Activated CD4-positive, alpha-beta T cell treated with anti-CD3 and anti-CD28 coated beads, Interleukin-10, Interleukin-2, amounts not matched to agents 100 ng/mL and 50 ng/mL, durations not matched to agents 16 hours and 8 hours (primary cell): ENCODE results near the gene CFAP90.

Source experiments
- DNase-seq: peaks from one replicate; pipeline ENCODE4 v3.0.0-alpha.2; 2020

Gene CFAP90

GRCh38 chr5:7815892-7816534, 34.9 kb downstream of the CFAP90 start:
- peak; percentile 76 for DNase-seq

- no peak for DNase-seq
These were observed 36.1 kb downstream of the CFAP90 start for GRCh38 chr5:7814816-7815215.

GRCh38 chr5:7813576-7813975, 37.4 kb downstream of the CFAP90 start:
- no peak for DNase-seq

GRCh38 chr5:7813007-7813406, 37.9 kb downstream of the CFAP90 start:
- DNase-seq, result no peak

GRCh38 chr5:7811715-7812114, 39.2 kb downstream of the CFAP90 start:
- no peak for DNase-seq

- no peak for DNase-seq
These were observed 41.9 kb downstream of the CFAP90 start for GRCh38 chr5:7808998-7809397.

GRCh38 chr5:7805379-7805778, 45.6 kb downstream of the CFAP90 start:
- DNase-seq, result no peak

GRCh38 chr5:7803937-7804336, 47.0 kb downstream of the CFAP90 start:
- no peak for DNase-seq

GRCh38 chr5:7802855-7803254, 48.1 kb downstream of the CFAP90 start:
- DNase-seq, result no peak

GRCh38 chr5:7801891-7802614, 48.9 kb downstream of the CFAP90 start:
- DNase-seq, result no peak

GRCh38 chr5:7795306-7795705, 55.6 kb downstream of the CFAP90 start:
- DNase-seq, result no peak

GRCh38 chr5:7794823-7795222, 56.1 kb downstream of the CFAP90 start:
- DNase-seq, result no peak

GRCh38 chr5:7794311-7794710, 56.6 kb downstream of the CFAP90 start:
- DNase-seq, result no peak

GRCh38 chr5:7793895-7794294, 57.0 kb downstream of the CFAP90 start:
- DNase-seq, result no peak

- DNase-seq, result no peak
These were observed 61.4 kb downstream of the CFAP90 start for GRCh38 chr5:7789567-7789966.

- DNase-seq, result no peak
These were observed 63.2 kb downstream of the CFAP90 start for GRCh38 chr5:7787770-7788169.

- DNase-seq, result no peak
These were observed 66.1 kb downstream of the CFAP90 start for GRCh38 chr5:7784683-7785380.

- DNase-seq, result no peak
These were observed 69.0 kb downstream of the CFAP90 start for GRCh38 chr5:7781899-7782298.
